Forelimb muscle (tissue), 1 donor: ENCODE measurements around the gene SIK1. TPM values are rescaled to one million over a fixed set of nuclear protein-coding genes. Genes with fewer than 3 reads are reported as not detected.

Experiments
- DNase-seq: peaks from one replicate; pipeline ENCODE4 v3.0.0-alpha.2; 2013; ENCODE audit warnings: low read depth
- polyA plus RNA-seq: library from polyadenylated mRNA; unstranded; fragments of 120-200 nt; gene quantifications from one replicate; pipeline ENCODE4 v1.2.1, GENCODE V29; 2013; ENCODE audit not compliant: insufficient read length

The SIK1 gene
- polyA plus RNA-seq, 1 donor = 1.3 TPM

DNA sequence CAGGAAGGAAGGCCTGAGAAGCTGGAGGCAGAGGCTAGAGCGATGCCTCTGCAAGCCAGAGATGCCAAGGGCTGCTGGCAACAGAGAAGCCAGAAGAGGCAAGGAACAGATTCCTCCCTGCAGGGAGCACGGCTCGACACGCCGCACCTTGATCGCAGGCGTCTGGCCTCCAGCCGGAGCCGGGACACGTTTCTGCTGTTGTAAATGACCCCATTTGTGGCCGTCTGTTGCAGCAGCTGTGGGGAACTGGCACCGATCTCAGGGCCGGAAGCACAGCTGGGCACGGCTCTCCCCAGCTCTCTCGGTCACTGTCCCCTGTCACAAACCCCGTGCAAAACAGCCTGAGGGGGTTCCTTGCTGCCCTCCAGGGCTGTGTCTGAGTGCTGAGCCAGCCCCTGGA, 59.6 kb downstream of the SIK1 start:
- no peak for DNase-seq

DNA sequence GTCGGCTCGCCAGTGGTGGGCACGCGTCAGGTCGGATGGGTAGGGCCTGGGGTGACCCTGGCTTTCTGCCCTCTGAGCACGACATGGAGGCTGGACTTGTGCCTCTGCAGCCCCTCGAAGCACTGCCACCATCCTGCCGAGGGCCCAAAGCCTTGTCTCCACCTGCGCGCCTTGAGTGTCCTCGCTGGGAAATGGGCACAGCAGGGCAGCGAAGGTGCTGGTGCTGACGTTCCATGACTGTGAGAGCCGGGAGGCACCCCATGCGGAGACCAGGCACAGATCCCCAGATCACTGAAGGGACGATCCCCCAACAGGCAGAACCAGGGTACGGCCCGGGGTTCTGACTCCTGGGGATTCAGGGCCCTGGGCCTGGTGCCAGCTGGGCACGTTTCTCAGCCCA, 60.3 kb downstream of the SIK1 start:
- DNase-seq = no peak

DNA sequence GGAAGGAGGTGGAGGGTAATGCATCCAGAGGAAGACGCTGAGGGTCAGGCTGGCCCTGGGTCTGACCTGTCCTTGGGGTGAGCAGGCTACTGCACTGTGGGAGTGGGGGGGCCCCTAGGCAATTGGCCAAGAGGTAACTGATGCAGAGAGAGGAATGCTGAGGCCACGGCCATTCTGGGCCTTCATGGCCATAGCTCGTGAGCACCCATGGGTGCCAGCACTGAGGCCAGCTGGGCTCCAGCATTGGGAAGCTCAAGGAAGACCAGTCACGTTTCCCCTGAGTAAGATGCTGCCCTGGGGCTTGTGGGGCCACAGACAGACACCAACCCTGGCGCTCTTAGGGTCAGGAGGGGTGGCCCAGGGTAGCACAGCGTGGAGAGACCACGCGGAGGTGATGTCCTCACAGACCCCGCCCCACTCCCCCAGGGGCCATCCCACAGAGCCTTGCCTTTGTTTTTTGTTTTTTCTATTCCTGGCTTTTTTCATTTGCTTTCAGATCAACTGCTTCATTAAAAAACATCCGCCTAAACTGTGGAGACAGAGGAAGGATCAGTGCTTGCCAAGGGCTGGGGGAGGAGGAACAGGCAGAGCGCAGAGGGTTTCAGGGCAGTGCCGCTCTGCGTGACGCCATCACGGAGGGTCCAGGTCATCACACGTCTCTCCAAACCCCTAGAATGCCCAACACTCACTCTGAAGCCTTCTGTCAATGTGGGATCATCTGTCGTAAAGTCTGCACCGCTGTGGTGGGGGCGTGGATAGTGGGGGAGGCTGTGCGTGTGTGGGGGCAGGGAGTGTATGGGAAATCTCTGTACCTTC, 61.1 kb downstream of the SIK1 start:
- DNase-seq = no peak

DNA sequence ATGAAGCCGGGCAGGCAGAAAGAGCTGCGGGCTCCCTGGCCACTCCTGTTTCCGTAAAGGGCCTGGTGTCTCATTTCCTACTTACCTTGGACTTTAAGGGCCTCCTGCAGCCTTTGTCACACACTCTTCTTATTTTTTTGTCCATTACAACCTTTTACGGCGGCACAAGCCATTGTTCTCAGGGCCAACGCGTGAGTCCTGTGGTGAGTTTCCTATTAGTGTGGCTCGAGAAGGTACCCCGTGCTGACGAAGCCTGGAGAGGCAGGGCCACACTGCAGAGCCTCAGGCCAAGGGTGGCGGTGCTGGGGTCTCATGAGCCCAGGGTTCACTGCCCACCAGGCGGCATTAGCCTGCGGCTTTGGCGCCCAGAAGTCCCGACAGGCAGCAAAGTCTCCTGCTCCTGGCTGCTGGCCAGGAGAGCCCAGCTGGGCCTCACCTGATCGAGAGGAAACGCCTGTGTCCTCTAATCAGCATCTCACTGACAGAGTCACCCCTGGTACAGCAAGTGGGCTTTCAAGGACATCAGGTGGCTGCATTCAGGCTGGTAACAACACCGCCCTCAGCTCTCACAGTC, 62.0 kb downstream of the SIK1 start:
- DNase-seq = no peak

Other genes starting within 250 kb of the SIK1 start
- gene HSF2BP, start 232.4 kb upstream of the SIK1 start, polyA plus RNA-seq = 0.62 TPM
- gene RRP1B, start 232.4 kb upstream of the SIK1 start, polyA plus RNA-seq = 23.4 TPM